ENCODE results near the gene PRLR. TPM values are rescaled to one million over a fixed set of nuclear protein-coding genes. Genes with fewer than 3 reads are reported as not detected.

PRLR gene
- total RNA-seq, 1 experiment from 2014 or later, result 2.5 TPM

GRCh38 chr5:35164860-35165542, 65.3 kb downstream of the PRLR start:
- Histone ChIP-seq H3K79me2 (ENCODE audit: insufficient read depth, low read length) (no peaks in the 10 kb centered on the region), H2AK5ac (ENCODE audit: insufficient read length, low read length) (no peak overlapping the region), H3K23ac (ENCODE audit: insufficient read length, low read depth, low read length) (no peak overlapping the region), H3K4me2 (ENCODE audit: insufficient read depth, insufficient read length, low read length) (no peak overlapping the region), H3T11ph (ENCODE audit: low read length) (no peak overlapping the region), H4K5ac (ENCODE audit: insufficient read length, low read depth, low read length) (no peak overlapping the region), H3K56ac (ENCODE audit: insufficient read length, low read depth, low read length) (no peak overlapping the region), H2BK12ac (ENCODE audit: insufficient read length, low read depth, low read length) (no peak overlapping the region), H3K4ac (ENCODE audit: low read depth, low read length) (no peak overlapping the region), H4K20me1 (ENCODE audit: control insufficient read depth, insufficient read depth, insufficient read length) (no peaks in the 10 kb centered on the region), H2BK5ac (ENCODE audit: insufficient read length, low read length) (no peak overlapping the region), H3K79me1 (ENCODE audit: insufficient read depth, low read depth, low read length, poor library complexity, severe bottlenecking) (no peaks in the 10 kb centered on the region), H3K14ac (ENCODE audit: insufficient read depth, low read length) (no peak overlapping the region), H4K91ac (ENCODE audit: insufficient read length, low read depth, low read length) (no peak overlapping the region), H4K8ac (replicated peaks; ENCODE audit: insufficient read length, low read depth, low read length) (no peak overlapping the region), H2BK15ac (ENCODE audit: low read depth, low read length) (no peak overlapping the region), H3K27ac (ENCODE audit: insufficient read length, low read depth, low read length) (no peak overlapping the region), H2BK20ac (ENCODE audit: low read depth, low read length, poor library complexity, severe bottlenecking) (no peak overlapping the region), H3K27me3 (ENCODE audit: insufficient read depth, low read length) (no peaks in the 10 kb centered on the region), H3K4me1 (ENCODE audit: insufficient read depth, low read length) (no peaks in the 10 kb centered on the region), H3K18ac (ENCODE audit: insufficient read length, low read depth, low read length) (no peak overlapping the region), H3K23me2 (ENCODE audit: insufficient read length, low read depth, low read length, poor library complexity, severe bottlenecking) (no peaks in the 10 kb centered on the region), H3K9me3 (ENCODE audit: control insufficient read depth, low read depth, low read length) (no peaks in the 10 kb centered on the region), H2BK120ac (ENCODE audit: low read depth, low read length, poor library complexity, severe bottlenecking) (no peak overlapping the region), H2AFZ (ENCODE audit: low read length) (no peak overlapping the region), H3K9ac (ENCODE audit: extremely low read depth, insufficient read length, low read length) (no peak overlapping the region)
- DNase-seq, result no peak
- H3K4me3 Mint-ChIP-seq, result no peak overlapping the region
- H3K27ac Mint-ChIP-seq, result no peak overlapping the region
- no CpG with 5 or more reads among the region's 4 CpGs for WGBS (ENCODE audit: extremely low coverage, insufficient read length, low lambda C conversion rate)
- peaks cover 2 to 13% (median 9%) of the 10 kb centered on the region in 3 experiments; a peak in 4 of 7 replicates for H3K36me3 Mint-ChIP-seq (ENCODE audit: insufficient read depth in 1 of 3, low read depth in 3 of 3)
- H3K4me1 Mint-ChIP-seq, result peaks cover 5 to 7% of the 10 kb centered on the region in 2 experiments
- H3K9me3 Mint-ChIP-seq, result peaks cover 17 to 20% of the 10 kb centered on the region in 2 experiments
- no peak for TF ChIP-seq CTCF (conservative IDR thresholded peaks at IDR 0.05)
- no peaks in the 10 kb centered on the region for H3K27me3 Mint-ChIP-seq (ENCODE audit: low read depth)
